Hematopoietic multipotent progenitor cell treated with erythropoietin and hydrocortisone succinate and interleukin-3 and kit ligand, for 6 days (in vitro differentiated cells): ENCODE results near the gene PDE4D.
"Not testable (repeated sequence)": the region's sequence is repeated elsewhere in the genome, so short reads cannot be mapped to it uniquely, and the experiment has no call there.

Source experiments
- DNase-seq: peaks from one replicate; pipeline ENCODE4 v3.0.0-alpha.2; 2015

Gene PDE4D

GRCh38 chr5:59575648-59576445 lies 317.7 kb downstream of the PDE4D start:
- peak; percentile 55 for DNase-seq

- not testable (repeated sequence) for DNase-seq
These were observed 320.0 kb downstream of the PDE4D start for GRCh38 chr5:59573509-59573908.

- no peak for DNase-seq
These were observed 322.5 kb downstream of the PDE4D start for GRCh38 chr5:59571067-59571466.

GRCh38 chr5:59569608-59570334 lies 323.8 kb downstream of the PDE4D start:
- DNase-seq: no peak

GRCh38 chr5:59569158-59569557 lies 324.4 kb downstream of the PDE4D start:
- DNase-seq: no peak

- no peak for DNase-seq
These were observed 325.4 kb downstream of the PDE4D start for GRCh38 chr5:59568161-59568560.

GRCh38 chr5:59565551-59565950 lies 328.0 kb downstream of the PDE4D start:
- DNase-seq: peak; percentile 25

GRCh38 chr5:59564895-59565294 lies 328.6 kb downstream of the PDE4D start:
- no peak for DNase-seq

- DNase-seq: peak; percentile 5
These were observed 330.7 kb downstream of the PDE4D start for GRCh38 chr5:59562756-59563389.

GRCh38 chr5:59560553-59560952 lies 333.0 kb downstream of the PDE4D start:
- no peak for DNase-seq

GRCh38 chr5:59559847-59560246 lies 333.7 kb downstream of the PDE4D start:
- DNase-seq: no peak

- DNase-seq: no peak
These were observed 334.2 kb downstream of the PDE4D start for GRCh38 chr5:59559323-59559722.

- no peak for DNase-seq
These were observed 335.0 kb downstream of the PDE4D start for GRCh38 chr5:59558501-59558900.

GRCh38 chr5:59557572-59557971 lies 336.0 kb downstream of the PDE4D start:
- no peak for DNase-seq

- DNase-seq: no peak
These were observed 337.9 kb downstream of the PDE4D start for GRCh38 chr5:59555596-59555995.

- no peak for DNase-seq
These were observed 339.0 kb downstream of the PDE4D start for GRCh38 chr5:59554501-59554900.

GRCh38 chr5:59553992-59554391 lies 339.5 kb downstream of the PDE4D start:
- no peak for DNase-seq

GRCh38 chr5:59548807-59549357 lies 344.6 kb downstream of the PDE4D start:
- DNase-seq: no peak

- no peak for DNase-seq
These were observed 345.8 kb downstream of the PDE4D start for GRCh38 chr5:59547731-59548130.

- no peak for DNase-seq
These were observed 349.0 kb downstream of the PDE4D start for GRCh38 chr5:59544573-59544972.

GRCh38 chr5:59543821-59544442 lies 349.6 kb downstream of the PDE4D start:
- no peak for DNase-seq

GRCh38 chr5:59542851-59543820 lies 350.4 kb downstream of the PDE4D start:
- DNase-seq: no peak
